Measurements from ENCODE around the gene SREBF2. TPM values are rescaled to one million over a fixed set of nuclear protein-coding genes. Genes with fewer than 3 reads are reported as not detected.

Gene SREBF2
- total RNA-seq, 1 donor from 2014 or later: 209 TPM

- peak; percentile 90 for DNase-seq
- no peaks in the 10 kb centered on the region for H3K9me3 Mint-ChIP-seq
- H3K4me3 Mint-ChIP-seq: peak within 1 kb of the TSS; percentile 66
- H3K27ac Mint-ChIP-seq: peak within 1 kb of the TSS; percentile 45
- H3K27me3 Mint-ChIP-seq: peaks cover 42% of the 10 kb centered on the region
- H3K4me1 Mint-ChIP-seq: peaks cover 30% of the 10 kb centered on the region
- H3K36me3 Mint-ChIP-seq (ENCODE audit: low read depth): peaks cover 12% of the 10 kb centered on the region
- intact Hi-C loops (cut with micrococcal nuclease): no loop called here
Observed at GRCh38 chr22:41915035-41915785, 82.3 kb downstream of the SREBF2 start, which contains the start of gene SHISA8. TSS of gene SHISA8 (minus strand) at chr22:41915074. CDS start at chr22:41914667, 407 bp downstream.

- Mint-ChIP-seq H3K4me3 (peak overlapping the region; percentile 66), H3K9me3 (no peaks in the 10 kb centered on the region), H3K27me3 (peaks cover 42% of the 10 kb centered on the region), H3K27ac (peak overlapping the region; percentile 45), H3K4me1 (peaks cover 32% of the 10 kb centered on the region), H3K36me3 (ENCODE audit: low read depth) (peaks cover 12% of the 10 kb centered on the region)
- no peak for DNase-seq
- intact Hi-C loops (cut with micrococcal nuclease): no loop called here
Observed at GRCh38 chr22:41915786-41916493, 83.0 kb downstream of the SREBF2 start.

GRCh38 chr22:41916745-41917358 lies 83.9 kb downstream of the SREBF2 start:
- Mint-ChIP-seq H3K4me3 (no peak overlapping the region), H3K9me3 (no peaks in the 10 kb centered on the region), H3K36me3 (ENCODE audit: low read depth) (peaks cover 7% of the 10 kb centered on the region), H3K27me3 (peaks cover 36% of the 10 kb centered on the region), H3K4me1 (peaks cover 28% of the 10 kb centered on the region), H3K27ac (no peak overlapping the region)
- no peak for DNase-seq
- intact Hi-C loops (cut with micrococcal nuclease): no loop called here

GRCh38 chr22:41917375-41917902 lies 84.5 kb downstream of the SREBF2 start:
- no peaks in the 10 kb centered on the region for H3K9me3 Mint-ChIP-seq
- peaks cover 26% of the 10 kb centered on the region for H3K4me1 Mint-ChIP-seq
- peaks cover 30% of the 10 kb centered on the region for H3K27me3 Mint-ChIP-seq
- intact Hi-C loops (cut with micrococcal nuclease): no loop called here
- no peak for DNase-seq
- no peak overlapping the region for H3K4me3 Mint-ChIP-seq
- peaks cover 7% of the 10 kb centered on the region for H3K36me3 Mint-ChIP-seq (ENCODE audit: low read depth)
- no peak overlapping the region for H3K27ac Mint-ChIP-seq

- Mint-ChIP-seq H3K4me1 (peaks cover 21% of the 10 kb centered on the region), H3K27ac (no peak overlapping the region), H3K27me3 (peaks cover 23% of the 10 kb centered on the region), H3K9me3 (no peaks in the 10 kb centered on the region), H3K36me3 (ENCODE audit: low read depth) (peaks cover 4% of the 10 kb centered on the region), H3K4me3 (peak overlapping the region; percentile 49)
- DNase-seq: no peak
- intact Hi-C loops (cut with micrococcal nuclease): loop anchor here (2.0 kb wide), 1 partner anchor 23 kb away; no protein-coding TSS in a partner anchor
Observed at GRCh38 chr22:41917903-41918791, 85.2 kb downstream of the SREBF2 start.

- Mint-ChIP-seq H3K27ac (peak overlapping the region; percentile 63), H3K36me3 (ENCODE audit: low read depth) (peaks cover 2% of the 10 kb centered on the region), H3K9me3 (no peaks in the 10 kb centered on the region), H3K4me1 (peaks cover 18% of the 10 kb centered on the region), H3K4me3 (peak overlapping the region; percentile 73), H3K27me3 (peaks cover 20% of the 10 kb centered on the region)
- intact Hi-C loops (cut with micrococcal nuclease): loop anchor here (2.0 kb wide), 1 partner anchor 21 kb away; no protein-coding TSS in a partner anchor
- peak; percentile 83 for DNase-seq
Observed at GRCh38 chr22:41919357-41920224, 86.7 kb downstream of the SREBF2 start.

GRCh38 chr22:41920271-41920976 lies 87.5 kb downstream of the SREBF2 start:
- peak overlapping the region; percentile 6 for H3K27ac Mint-ChIP-seq
- no peaks in the 10 kb centered on the region for H3K9me3 Mint-ChIP-seq
- DNase-seq: no peak
- peaks cover 21% of the 10 kb centered on the region for H3K4me1 Mint-ChIP-seq
- H3K27me3 Mint-ChIP-seq: peaks cover 24% of the 10 kb centered on the region
- H3K4me3 Mint-ChIP-seq: peak overlapping the region; percentile 51
- peaks cover 2% of the 10 kb centered on the region for H3K36me3 Mint-ChIP-seq (ENCODE audit: low read depth)
- intact Hi-C loops (cut with micrococcal nuclease): no loop called here

GRCh38 chr22:41922328-41922727 lies 89.4 kb downstream of the SREBF2 start:
- intact Hi-C loops (cut with micrococcal nuclease): no loop called here
- H3K36me3 Mint-ChIP-seq (ENCODE audit: low read depth): peaks cover 3% of the 10 kb centered on the region
- DNase-seq: no peak
- peaks cover 15% of the 10 kb centered on the region for H3K27me3 Mint-ChIP-seq
- no peak overlapping the region for H3K4me3 Mint-ChIP-seq
- H3K27ac Mint-ChIP-seq: no peak overlapping the region
- peaks cover 18% of the 10 kb centered on the region for H3K4me1 Mint-ChIP-seq
- no peaks in the 10 kb centered on the region for H3K9me3 Mint-ChIP-seq

- peaks cover 18% of the 10 kb centered on the region for H3K4me1 Mint-ChIP-seq
- H3K9me3 Mint-ChIP-seq: no peaks in the 10 kb centered on the region
- intact Hi-C loops (cut with micrococcal nuclease): no loop called here
- peaks cover 18% of the 10 kb centered on the region for H3K27me3 Mint-ChIP-seq
- H3K27ac Mint-ChIP-seq: no peak overlapping the region
- no peak overlapping the region for H3K4me3 Mint-ChIP-seq
- H3K36me3 Mint-ChIP-seq (ENCODE audit: low read depth): peaks cover 3% of the 10 kb centered on the region
- DNase-seq: no peak
Observed at GRCh38 chr22:41922940-41923594, 90.2 kb downstream of the SREBF2 start.

- Mint-ChIP-seq H3K27me3 (peaks cover 20% of the 10 kb centered on the region), H3K4me3 (no peak overlapping the region)
Observed at GRCh38 chr22:41923595-41924276, 90.8 kb downstream of the SREBF2 start.

GRCh38 chr22:41925783-41926460 lies 93.0 kb downstream of the SREBF2 start:
- Mint-ChIP-seq H3K27ac (peak overlapping the region; percentile 57), H3K4me3 (peak overlapping the region; percentile 84), H3K9me3 (no peaks in the 10 kb centered on the region), H3K4me1 (peaks cover 18% of the 10 kb centered on the region), H3K27me3 (peaks cover 20% of the 10 kb centered on the region), H3K36me3 (ENCODE audit: low read depth) (peaks cover 4% of the 10 kb centered on the region)
- intact Hi-C loops (cut with micrococcal nuclease): loop anchor here (2.0 kb wide), 1 partner anchor 15 kb away; no protein-coding TSS in a partner anchor
- DNase-seq: peak; percentile 95

More at GRCh38 chr22:41923595-41924276, 90.8 kb downstream of the SREBF2 start:
- intact Hi-C loops (cut with micrococcal nuclease): no loop called here
- peaks cover 3% of the 10 kb centered on the region for H3K36me3 Mint-ChIP-seq (ENCODE audit: low read depth)
- H3K4me1 Mint-ChIP-seq: peaks cover 19% of the 10 kb centered on the region
- DNase-seq: no peak
- no peak overlapping the region for H3K27ac Mint-ChIP-seq
- no peaks in the 10 kb centered on the region for H3K9me3 Mint-ChIP-seq

Data from activated CD4-positive, alpha-beta T cell treated with anti-CD3 and anti-CD28 coated beads, Interleukin-2, amount 10 ng/mL, durations not matched to agents 24 days and 14 days (primary cell).